ENCODE results near the gene KLF9.

- TF ChIP-seq CTCF (conservative IDR thresholded peaks at IDR 0.05), result no peak
- TF ChIP-seq ZFX (IDR thresholded peaks at IDR 0.05), result no peak
These were observed 24.7 kb downstream of the KLF9 start for GRCh38 chr9:70389621-70390266.
